H9 (cell line): ENCODE data around the gene MGAT4C. TPM values are rescaled to one million over a fixed set of nuclear protein-coding genes. Genes with fewer than 3 reads are reported as not detected.

ENCODE experiments used
- DNase-seq: peaks from one replicate; pipeline ENCODE4 v3.0.0-alpha.2; 2017
- H2AFZ ChIP-seq: one replicate; pipeline ENCODE4 v1.6.1; 2013; ENCODE audit warnings: mild to moderate bottlenecking, low read length, control low read depth, moderate library complexity
- H2AK5ac ChIP-seq: 2 replicates; pipeline ENCODE4 v1.6.1; 2013; ENCODE audit warnings: low read length, control low read depth, mixed read lengths; ENCODE audit not compliant: insufficient read length
- H2BK120ac ChIP-seq: one replicate; pipeline ENCODE4 v1.6.1; 2013; ENCODE audit warnings: low read depth, mild to moderate bottlenecking, low read length, control low read depth, inconsistent platforms; ENCODE audit not compliant: poor library complexity, severe bottlenecking
- H2BK12ac ChIP-seq: 2 replicates; pipeline ENCODE4 v1.6.1; 2013; ENCODE audit warnings: low read length, control low read depth, mixed read lengths, low read depth; ENCODE audit not compliant: insufficient read length
- H2BK15ac ChIP-seq: 2 replicates; pipeline ENCODE4 v1.6.1; 2013; ENCODE audit warnings: low read depth, low read length, control low read depth
- H2BK20ac ChIP-seq: one replicate; pipeline ENCODE4 v1.6.1; 2013; ENCODE audit warnings: low read depth, mild to moderate bottlenecking, low read length, control low read depth, inconsistent platforms; ENCODE audit not compliant: poor library complexity, severe bottlenecking
- H2BK5ac ChIP-seq: 2 replicates; pipeline ENCODE4 v1.6.1; 2013; ENCODE audit warnings: low read length, control low read depth, mixed read lengths; ENCODE audit not compliant: insufficient read length
- H3K14ac ChIP-seq: 2 replicates; pipeline ENCODE4 v1.6.1; 2013; ENCODE audit warnings: low read length, control low read depth; ENCODE audit not compliant: insufficient read depth
- H3K18ac ChIP-seq: 2 replicates; pipeline ENCODE4 v1.6.1; 2013; ENCODE audit warnings: low read depth, mild to moderate bottlenecking, mixed read lengths, low read length, control low read depth; ENCODE audit not compliant: insufficient read length
- H3K23ac ChIP-seq: 2 replicates; pipeline ENCODE4 v1.6.1; 2013; ENCODE audit warnings: low read length, control low read depth, mixed read lengths, low read depth; ENCODE audit not compliant: insufficient read length
- H3K23me2 ChIP-seq: 2 replicates; pipeline ENCODE4 v1.6.1; 2013; ENCODE audit warnings: low read depth, mild to moderate bottlenecking, mixed read lengths, low read length, control low read depth; ENCODE audit not compliant: insufficient read length, poor library complexity, severe bottlenecking
- H3K27ac ChIP-seq: 2 replicates; pipeline ENCODE4 v1.5.1; 2013; ENCODE audit warnings: low read length, control low read depth, mixed read lengths, low read depth; ENCODE audit not compliant: insufficient read length
- H3K27me3 ChIP-seq: 2 replicates; pipeline ENCODE4 v1.6.1; 2013; ENCODE audit warnings: low read length, control low read depth, inconsistent platforms; ENCODE audit not compliant: insufficient read depth
- H3K4ac ChIP-seq: 2 replicates; pipeline ENCODE4 v1.6.1; 2013; ENCODE audit warnings: low read depth, mild to moderate bottlenecking, control low read depth, inconsistent platforms, low read length, moderate library complexity
- H3K4me1 ChIP-seq: 2 replicates; pipeline ENCODE4 v1.6.1; 2013; ENCODE audit warnings: low read length, control low read depth, inconsistent platforms; ENCODE audit not compliant: insufficient read depth
- H3K4me2 ChIP-seq: 2 replicates; pipeline ENCODE4 v1.6.1; 2013; ENCODE audit warnings: low read length, control low read depth, mixed read lengths; ENCODE audit not compliant: insufficient read length, insufficient read depth
- H3K56ac ChIP-seq: 2 replicates; pipeline ENCODE4 v1.6.1; 2013; ENCODE audit warnings: low read depth, mild to moderate bottlenecking, mixed read lengths, low read length, control low read depth; ENCODE audit not compliant: insufficient read length
- H3K79me1 ChIP-seq: 2 replicates; pipeline ENCODE4 v1.6.1; 2013; ENCODE audit warnings: low read depth, mild to moderate bottlenecking, moderate library complexity, low read length, control low read depth, inconsistent platforms; ENCODE audit not compliant: insufficient read depth, poor library complexity, severe bottlenecking
- H3K79me2 ChIP-seq: 2 replicates; pipeline ENCODE4 v1.6.1; 2013; ENCODE audit warnings: low read length, control low read depth, inconsistent platforms; ENCODE audit not compliant: insufficient read depth
- H3K9ac ChIP-seq: 2 replicates; pipeline ENCODE4 v1.6.1; 2013; ENCODE audit warnings: low read length, control low read depth, mixed read lengths; ENCODE audit not compliant: insufficient read length; ENCODE audit errors: extremely low read depth
- H3K9me3 ChIP-seq: one replicate; pipeline ENCODE4 v1.6.1; 2013; ENCODE audit warnings: low read depth, low read length, inconsistent platforms; ENCODE audit not compliant: control insufficient read depth
- H3T11ph ChIP-seq: one replicate; pipeline ENCODE4 v1.6.1; 2013; ENCODE audit warnings: mild to moderate bottlenecking, low read length, control low read depth, inconsistent platforms
- H4K20me1 ChIP-seq: one replicate; pipeline ENCODE4 v1.6.1; 2013; ENCODE audit not compliant: control insufficient read depth, insufficient read length, insufficient read depth
- H4K5ac ChIP-seq: 2 replicates; pipeline ENCODE4 v1.6.1; 2013; ENCODE audit warnings: low read depth, mild to moderate bottlenecking, mixed read lengths, low read length, control low read depth; ENCODE audit not compliant: insufficient read length
- H4K8ac ChIP-seq: replicated peaks from 2 replicates; pipeline ENCODE4 v1.6.1; 2013; ENCODE audit warnings: low read length, control low read depth, mixed read lengths, low read depth; ENCODE audit not compliant: insufficient read length
- H4K91ac ChIP-seq: 2 replicates; pipeline ENCODE4 v1.6.1; 2013; ENCODE audit warnings: low read depth, mild to moderate bottlenecking, moderate library complexity, mixed read lengths, low read length, control low read depth; ENCODE audit not compliant: insufficient read length
- H3K27ac Mint-ChIP-seq, 3 experiments: 2 replicates in 2 of 3; 3 replicates in 1 of 3; pipeline ENCODE4 v1.8.0; 2020 to 2021; ENCODE audit warnings: mixed read lengths in 3 of 3, mild to moderate bottlenecking in 1 of 3, moderate library complexity in 1 of 3
- H3K27me3 Mint-ChIP-seq: 2 replicates; pipeline ENCODE4 v1.8.0; 2021; ENCODE audit warnings: low read depth, mild to moderate bottlenecking, moderate library complexity, mixed read lengths
- H3K36me3 Mint-ChIP-seq, 3 experiments: 2 replicates in 2 of 3; 3 replicates in 1 of 3; pipeline ENCODE4 v1.8.0; 2020 to 2021; ENCODE audit warnings: low read depth in 3 of 3, mixed read lengths in 3 of 3; ENCODE audit not compliant: insufficient read depth in 1 of 3
- H3K4me1 Mint-ChIP-seq, 2 experiments: 2 replicates each; pipeline ENCODE4 v1.8.0; 2020; ENCODE audit warnings: mixed read lengths in 2 of 2
- H3K4me3 Mint-ChIP-seq, 2 experiments: 2 replicates in 1 of 2; 3 replicates in 1 of 2; pipeline ENCODE4 v1.8.0; 2020 to 2021; ENCODE audit warnings: mild to moderate bottlenecking in 2 of 2, mixed read lengths in 2 of 2, moderate library complexity in 1 of 2
- H3K9me3 Mint-ChIP-seq, 2 experiments: 2 replicates in 1 of 2; 3 replicates in 1 of 2; pipeline ENCODE4 v1.8.0; 2020; ENCODE audit warnings: mild to moderate bottlenecking in 2 of 2, mixed read lengths in 2 of 2, moderate library complexity in 1 of 2
- total RNA-seq: library from RNA; stranded (reverse); gene quantifications from 2 replicates; pipeline ENCODE4 v1.2.1, GENCODE V29; 2021
- TF ChIP-seq, protein P1 (sequence below): fragments of 200-600 bp; sonication (generic); conservative IDR thresholded peaks from 3 replicates; pipeline ENCODE4 v1.8.0; 2021; ENCODE audit warnings: antibody characterized with exemption, mild to moderate bottlenecking

The MGAT4C gene
- total RNA-seq, 1 experiment from 2014 or later = 1.3 TPM

GRCh38 chr12:86006727-86007126, 249.5 kb downstream of the MGAT4C start:
- no peaks in the 10 kb centered on the region for H3K27me3 Mint-ChIP-seq

More at GRCh38 chr12:86006727-86007126, 249.5 kb downstream of the MGAT4C start:
- no peaks in the 10 kb centered on the region for H3K79me1 ChIP-seq
- no peak overlapping the region for H2BK5ac ChIP-seq
- H3K14ac ChIP-seq = no peak overlapping the region
- no peaks in the 10 kb centered on the region for H3K9me3 Mint-ChIP-seq
- no peak overlapping the region for H2AFZ ChIP-seq
- no peak overlapping the region for H3K27ac Mint-ChIP-seq
- no peak overlapping the region for H4K5ac ChIP-seq
- H3K79me2 ChIP-seq = no peaks in the 10 kb centered on the region
- no peak overlapping the region for H3K27ac ChIP-seq
- no peak overlapping the region for H4K91ac ChIP-seq
- H3K23me2 ChIP-seq = no peaks in the 10 kb centered on the region
- no peak overlapping the region for H2AK5ac ChIP-seq
- H3K36me3 Mint-ChIP-seq = no peaks in the 10 kb centered on the region; a peak in 2 of 7 replicates
- H2BK120ac ChIP-seq = no peak overlapping the region
- no peaks in the 10 kb centered on the region for H3K9me3 ChIP-seq
- H3K18ac ChIP-seq = no peak overlapping the region
- no peak for DNase-seq
- no peak overlapping the region for H3T11ph ChIP-seq
- H3K23ac ChIP-seq = no peak overlapping the region
- H4K8ac ChIP-seq = no peak overlapping the region
- H2BK12ac ChIP-seq = no peak overlapping the region
- H2BK20ac ChIP-seq = no peak overlapping the region
- H3K9ac ChIP-seq = no peak overlapping the region
- no peak overlapping the region for H3K4ac ChIP-seq
- no peaks in the 10 kb centered on the region for H3K4me1 ChIP-seq
- no peak overlapping the region for H3K4me3 Mint-ChIP-seq
- no peak overlapping the region for H3K56ac ChIP-seq
- no peak overlapping the region for H3K4me2 ChIP-seq
- no peaks in the 10 kb centered on the region for H3K27me3 ChIP-seq
- H4K20me1 ChIP-seq = no peaks in the 10 kb centered on the region
- no peak overlapping the region for H2BK15ac ChIP-seq
- TF ChIP-seq, protein P1, sequence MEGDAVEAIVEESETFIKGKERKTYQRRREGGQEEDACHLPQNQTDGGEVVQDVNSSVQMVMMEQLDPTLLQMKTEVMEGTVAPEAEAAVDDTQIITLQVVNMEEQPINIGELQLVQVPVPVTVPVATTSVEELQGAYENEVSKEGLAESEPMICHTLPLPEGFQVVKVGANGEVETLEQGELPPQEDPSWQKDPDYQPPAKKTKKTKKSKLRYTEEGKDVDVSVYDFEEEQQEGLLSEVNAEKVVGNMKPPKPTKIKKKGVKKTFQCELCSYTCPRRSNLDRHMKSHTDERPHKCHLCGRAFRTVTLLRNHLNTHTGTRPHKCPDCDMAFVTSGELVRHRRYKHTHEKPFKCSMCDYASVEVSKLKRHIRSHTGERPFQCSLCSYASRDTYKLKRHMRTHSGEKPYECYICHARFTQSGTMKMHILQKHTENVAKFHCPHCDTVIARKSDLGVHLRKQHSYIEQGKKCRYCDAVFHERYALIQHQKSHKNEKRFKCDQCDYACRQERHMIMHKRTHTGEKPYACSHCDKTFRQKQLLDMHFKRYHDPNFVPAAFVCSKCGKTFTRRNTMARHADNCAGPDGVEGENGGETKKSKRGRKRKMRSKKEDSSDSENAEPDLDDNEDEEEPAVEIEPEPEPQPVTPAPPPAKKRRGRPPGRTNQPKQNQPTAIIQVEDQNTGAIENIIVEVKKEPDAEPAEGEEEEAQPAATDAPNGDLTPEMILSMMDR = no peak
- peaks cover 2% of the 10 kb centered on the region in 2 experiments; a peak in 1 of 4 replicates for H3K4me1 Mint-ChIP-seq
